HG03135 (cell line): Measurements from ENCODE around the gene CEP43.

Experiments
- ATAC-seq: cut with Tn5 transposase; IDR thresholded peaks from one replicate; pipeline ENCODE4 v1.9.1; 2021; ENCODE audit warnings: mild to moderate bottlenecking, moderate library complexity; ENCODE audit not compliant: unreplicated experiment

The CEP43 gene

GRCh38 chr6:167005350-167006159 is 6.4 kb downstream of the CEP43 start:
- ATAC-seq = no peak

DNA sequence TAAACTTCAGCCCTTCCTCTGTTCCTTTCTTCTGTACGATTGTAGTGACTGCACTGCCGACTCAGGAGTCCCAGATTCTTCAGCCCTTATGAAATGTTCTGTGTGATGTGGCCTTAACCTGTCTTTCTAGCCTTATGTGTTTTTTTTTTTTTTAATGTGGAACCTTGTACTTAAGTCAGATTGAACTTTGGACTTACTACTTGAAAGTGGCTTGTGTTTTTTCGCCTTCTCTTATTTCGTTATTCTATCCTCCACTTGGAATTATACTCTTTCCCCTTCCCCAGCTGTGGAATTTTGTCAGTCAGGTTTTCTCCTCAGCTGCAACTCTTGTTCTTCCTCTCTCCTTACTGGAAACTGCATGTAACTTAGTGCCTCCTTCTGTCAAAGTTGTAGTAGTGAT is 8.8 kb downstream of the CEP43 start:
- no peak for ATAC-seq

DNA sequence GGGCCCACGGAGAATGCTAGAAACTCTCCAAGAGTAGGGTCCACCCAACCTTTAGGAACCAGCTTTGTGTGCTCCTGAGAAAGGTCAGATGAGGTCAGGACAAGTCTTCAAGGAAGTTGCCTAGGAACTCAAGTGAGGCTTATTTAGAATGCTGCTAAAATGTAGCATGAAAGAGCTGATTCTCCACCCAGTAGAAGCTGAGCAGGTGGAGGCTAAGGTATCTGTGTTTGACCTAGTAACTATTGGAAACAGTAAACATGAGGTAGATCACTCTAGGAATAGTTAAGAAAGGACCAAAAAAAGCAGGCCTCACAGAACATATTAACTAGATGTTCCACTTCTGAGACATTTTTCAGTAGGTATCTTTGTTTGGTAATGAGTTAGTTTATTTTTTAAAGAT is 13.9 kb downstream of the CEP43 start:
- no peak for ATAC-seq

DNA sequence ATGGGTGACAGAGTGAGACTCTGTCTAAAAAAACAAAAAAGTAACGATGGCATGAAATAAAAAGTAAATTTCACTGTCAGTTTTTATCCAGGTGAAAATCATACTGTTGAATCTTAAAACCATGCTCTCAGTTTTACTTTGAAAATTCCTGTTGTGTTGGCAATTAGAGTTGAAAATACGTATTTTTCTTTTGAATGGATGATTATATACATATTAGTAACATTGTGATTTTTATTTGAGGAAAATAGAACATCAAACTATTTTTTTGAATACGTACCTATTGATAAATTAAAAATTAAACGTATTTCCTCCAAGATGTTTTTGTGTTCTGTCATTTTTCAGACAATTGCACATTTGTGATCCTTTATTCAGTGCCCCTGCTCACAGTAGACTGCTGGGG is 14.7 kb downstream of the CEP43 start:
- ATAC-seq = no peak

- ATAC-seq = no peak
These were observed 16.1 kb downstream of the CEP43 start for GRCh38 chr6:167015302-167015701.

DNA sequence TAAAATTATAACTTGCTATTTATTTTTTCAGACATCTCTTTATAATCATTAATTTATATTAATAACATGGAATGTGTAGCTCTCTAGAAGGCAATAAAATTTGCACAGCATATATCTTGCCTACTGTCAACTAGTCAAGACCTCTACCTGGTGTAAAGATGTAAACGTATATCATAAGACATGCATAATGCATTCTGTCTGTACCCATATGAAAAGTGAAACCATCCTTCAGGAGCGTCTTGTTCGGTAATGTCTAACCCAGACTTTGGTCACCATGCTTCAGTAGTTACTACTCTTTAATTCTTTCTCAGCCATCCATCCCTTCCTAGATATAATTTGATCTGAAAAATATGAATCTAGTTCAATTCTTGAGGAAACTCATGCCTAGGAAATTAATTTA is 21.0 kb downstream of the CEP43 start:
- no peak for ATAC-seq

DNA sequence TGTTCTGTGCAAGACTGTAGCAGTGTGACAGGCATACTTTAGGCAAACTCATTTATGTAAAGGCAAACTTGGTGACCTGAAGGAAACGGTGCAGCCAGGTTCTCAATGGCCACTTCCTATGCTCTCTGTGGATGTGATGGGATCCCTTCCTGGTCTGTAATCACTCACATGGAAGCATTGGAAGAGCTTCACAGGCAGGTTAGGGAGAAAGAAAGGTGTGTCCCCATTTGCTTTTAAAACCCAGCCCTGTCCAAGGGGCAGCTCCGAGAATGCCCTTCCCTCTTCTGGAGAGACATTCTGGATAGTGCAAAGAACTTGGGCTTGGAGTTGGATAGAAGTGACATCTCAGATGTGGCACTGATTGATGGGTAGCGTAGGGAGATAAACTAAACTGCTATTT is 28.1 kb downstream of the CEP43 start:
- ATAC-seq = no peak

GRCh38 chr6:167027772-167028171 is 28.6 kb downstream of the CEP43 start:
- no peak for ATAC-seq

- no peak for ATAC-seq
These were observed 31.2 kb downstream of the CEP43 start for GRCh38 chr6:167030222-167031072.

DNA sequence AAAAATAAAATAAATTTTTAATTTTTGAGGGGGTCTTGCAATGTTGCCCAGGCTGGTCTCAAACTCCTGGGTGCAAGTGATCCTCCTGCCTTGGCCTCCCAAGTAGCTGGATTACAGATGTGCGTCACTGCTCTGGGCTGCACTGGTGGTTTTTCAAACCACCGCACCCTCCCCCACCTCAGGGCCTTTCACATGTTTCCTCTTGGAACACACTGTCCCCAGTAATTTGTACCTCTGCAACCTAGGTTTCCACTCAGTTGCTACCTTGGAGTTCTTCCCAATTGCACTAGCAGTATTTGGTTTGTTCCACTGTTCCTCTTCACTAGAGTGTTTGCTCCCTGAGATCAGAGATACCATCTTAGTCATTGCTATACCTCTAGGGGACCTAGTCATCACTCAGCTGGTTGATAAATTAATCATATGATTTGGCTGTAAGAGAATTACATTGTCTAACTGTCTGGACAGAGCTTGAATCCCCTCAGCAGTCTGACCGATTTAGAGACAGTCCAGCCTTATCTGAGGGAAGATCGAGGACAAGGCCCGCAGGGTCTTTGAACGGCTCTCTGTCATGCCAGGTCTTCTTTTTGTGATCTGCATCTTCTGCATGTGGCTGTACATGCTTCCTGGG is 32.0 kb downstream of the CEP43 start:
- no peak for ATAC-seq

DNA sequence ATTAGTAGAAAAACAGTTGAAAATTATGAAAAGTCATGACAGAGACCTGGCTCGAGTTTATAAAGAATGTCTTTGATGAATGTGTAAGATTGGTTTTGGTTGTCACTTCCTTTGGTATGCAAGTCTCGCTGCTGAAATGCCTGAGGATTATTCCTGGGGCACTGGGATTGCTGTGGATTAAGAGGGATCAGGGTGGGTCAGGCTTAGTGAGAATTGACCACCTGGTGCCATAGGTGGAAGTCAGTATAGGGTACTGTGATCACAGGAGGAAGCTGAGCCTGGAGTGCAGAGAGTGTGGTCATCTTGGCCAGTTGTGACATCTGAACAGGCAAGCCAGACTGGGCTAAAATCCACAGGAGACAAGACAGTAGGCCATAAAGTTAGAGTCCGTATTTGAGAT is 34.9 kb downstream of the CEP43 start:
- no peak for ATAC-seq

DNA sequence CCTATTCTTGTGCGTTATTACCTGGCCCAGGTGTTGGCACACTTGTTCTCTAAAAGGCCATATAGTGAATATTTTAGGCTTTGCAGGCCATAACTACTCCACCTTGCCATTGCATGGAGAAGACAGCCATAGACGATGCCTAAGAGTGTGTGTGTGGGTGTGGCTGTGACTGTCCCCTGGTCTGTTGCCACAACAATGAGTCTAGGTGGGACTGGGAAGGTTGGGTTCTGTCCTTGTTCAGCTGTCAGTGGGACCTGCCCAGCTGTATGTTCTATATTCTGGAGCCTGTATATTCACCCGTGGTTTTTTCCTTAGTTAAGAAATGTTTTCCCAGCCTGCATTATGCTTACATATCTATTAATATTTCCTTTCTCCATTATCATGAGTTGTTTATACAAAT is 38.6 kb downstream of the CEP43 start:
- no peak for ATAC-seq

DNA sequence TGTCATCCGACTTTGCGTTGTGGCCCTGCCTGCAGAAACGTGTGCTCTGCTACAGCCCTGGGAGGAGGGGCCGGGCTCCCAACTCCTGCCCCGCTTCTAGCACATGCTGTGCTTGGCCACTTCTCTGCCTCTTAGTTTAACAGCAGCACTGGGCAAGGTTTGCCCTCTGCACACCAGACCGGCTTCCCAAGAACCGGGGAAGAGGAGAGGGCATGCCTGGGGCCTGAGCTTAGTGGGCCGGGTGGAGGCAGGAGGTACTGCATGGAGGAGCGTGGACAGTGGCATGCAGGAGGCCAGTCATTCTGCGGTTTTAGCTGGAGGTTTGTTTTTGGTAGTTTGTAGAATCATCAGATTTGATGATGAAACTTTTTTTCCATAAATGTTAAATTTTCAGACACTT is 45.5 kb downstream of the CEP43 start:
- ATAC-seq = no peak

GRCh38 chr6:167045828-167046580 is 46.8 kb downstream of the CEP43 start:
- ATAC-seq = no peak

DNA sequence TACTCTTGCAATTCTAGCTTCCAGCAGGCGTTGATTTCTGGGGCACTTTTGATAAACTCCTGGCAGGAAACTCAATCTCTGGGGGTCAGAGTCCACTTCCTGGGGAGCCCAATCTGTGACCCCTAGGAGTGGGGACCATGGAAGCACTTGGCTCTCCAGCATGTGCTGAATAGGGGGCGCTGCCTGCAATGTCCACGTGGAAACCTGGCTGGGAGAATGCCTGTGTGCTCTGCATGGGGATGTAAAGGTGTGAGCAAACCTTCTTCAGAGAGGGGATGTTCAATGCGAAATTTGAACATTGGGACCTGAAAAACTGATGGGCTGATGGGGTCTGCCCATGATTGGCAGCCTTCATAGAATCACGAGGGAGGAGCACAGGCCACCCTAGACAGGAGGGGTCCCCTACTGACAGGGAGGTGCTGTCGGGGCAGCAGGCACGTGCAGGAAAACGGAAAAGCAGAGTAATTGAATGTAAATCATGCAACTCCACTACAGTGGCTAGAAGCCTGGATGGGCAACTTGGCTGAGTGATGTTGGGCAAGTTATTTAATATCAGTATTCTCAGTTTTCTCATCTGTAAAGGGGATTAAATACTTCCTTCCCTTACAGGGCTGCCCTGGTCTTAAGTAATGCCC is 47.8 kb downstream of the CEP43 start:
- peak; percentile 20 for ATAC-seq

DNA sequence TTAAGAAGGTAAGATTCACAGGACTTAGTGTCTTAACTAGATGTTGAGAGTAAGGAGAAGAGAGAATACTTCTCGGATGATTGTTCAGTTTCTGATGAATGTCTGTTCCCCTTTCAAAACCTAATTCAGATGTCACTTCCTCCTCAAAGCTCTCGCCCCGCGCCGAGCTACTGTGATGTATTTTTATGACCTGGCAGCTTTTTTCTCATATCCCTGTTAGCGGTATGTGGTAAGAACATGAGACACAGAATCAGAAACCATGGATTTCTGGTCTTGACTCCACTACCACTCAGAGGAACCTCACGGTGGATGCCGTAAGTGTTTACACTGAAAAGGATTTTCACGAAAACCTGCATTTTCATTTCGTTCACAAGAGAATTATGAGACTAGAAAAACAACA is 48.4 kb downstream of the CEP43 start:
- ATAC-seq = peak; percentile 86
